Stimulated activated CD4-positive, alpha-beta T cell treated with anti-CD3 and anti-CD28 coated beads, Interleukin-1b, Interleukin-23, amount 100 ng/mL, for 4 hours (primary cell): Measurements from ENCODE around the gene YEATS2.
"Not testable (repeated sequence)": the region's sequence is repeated elsewhere in the genome, so short reads cannot be mapped to it uniquely, and the experiment has no call there.

Experiments used
- DNase-seq, 2 donors: peaks; one replicate each; pipeline ENCODE4 v3.0.0-alpha.2; 2020; ENCODE audit warnings: low read depth in 2 of 2

YEATS2 gene

GRCh38 chr3:183777016-183777618 lies 79.5 kb downstream of the YEATS2 start:
- no peak for DNase-seq

GRCh38 chr3:183779896-183780465 lies 82.4 kb downstream of the YEATS2 start:
- no peak for DNase-seq

- DNase-seq, result no peak
These were observed 83.6 kb downstream of the YEATS2 start for GRCh38 chr3:183781246-183781645.

GRCh38 chr3:183782576-183783276 lies 85.1 kb downstream of the YEATS2 start:
- no peak for DNase-seq

- DNase-seq, result not testable (repeated sequence)
These were observed 86.9 kb downstream of the YEATS2 start for GRCh38 chr3:183784503-183784902.

- no peak for DNase-seq
These were observed 92.2 kb downstream of the YEATS2 start for GRCh38 chr3:183789826-183790225.

- DNase-seq, result no peak
These were observed 93.1 kb downstream of the YEATS2 start for GRCh38 chr3:183790700-183791099.

GRCh38 chr3:183792976-183793375 lies 95.4 kb downstream of the YEATS2 start:
- DNase-seq, result no peak

- DNase-seq, result no peak
These were observed 96.9 kb downstream of the YEATS2 start for GRCh38 chr3:183794452-183794851.

- no peak for DNase-seq
These were observed 98.8 kb downstream of the YEATS2 start for GRCh38 chr3:183796372-183796771.

- no peak for DNase-seq
These were observed 100.4 kb downstream of the YEATS2 start for GRCh38 chr3:183797996-183798395.

GRCh38 chr3:183799461-183799860 lies 101.9 kb downstream of the YEATS2 start:
- DNase-seq, result no peak

- DNase-seq, result no peak
These were observed 102.8 kb downstream of the YEATS2 start for GRCh38 chr3:183800243-183800863.

GRCh38 chr3:183801601-183802000 lies 104.0 kb downstream of the YEATS2 start:
- DNase-seq, result no peak

- no peak for DNase-seq
These were observed 105.4 kb downstream of the YEATS2 start for GRCh38 chr3:183802989-183803388.

GRCh38 chr3:183807209-183807728 lies 109.7 kb downstream of the YEATS2 start:
- DNase-seq, result no peak

- no peak for DNase-seq
These were observed 110.3 kb downstream of the YEATS2 start for GRCh38 chr3:183807881-183808280.

GRCh38 chr3:183808355-183808754 lies 110.8 kb downstream of the YEATS2 start:
- DNase-seq, result no peak

GRCh38 chr3:183809270-183809669 lies 111.7 kb downstream of the YEATS2 start:
- no peak for DNase-seq

- no peak for DNase-seq
These were observed 113.3 kb downstream of the YEATS2 start for GRCh38 chr3:183810643-183811594.

- DNase-seq, result no peak
These were observed 114.0 kb downstream of the YEATS2 start for GRCh38 chr3:183811638-183812037.
